CD14-positive monocyte (primary cell): Measurements from ENCODE around the gene ZNF414. TPM values are rescaled to one million over a fixed set of nuclear protein-coding genes. Genes with fewer than 3 reads are reported as not detected.

ENCODE experiments used
- DNase-seq, 3 donors: peaks; one replicate each; pipeline ENCODE4 v3.0.0-alpha.2; 2011 to 2022
- H2AFZ ChIP-seq: 2 replicates; pipeline ENCODE4 v1.6.0; 2012; ENCODE audit warnings: mild to moderate bottlenecking, low read depth, low read length, inconsistent platforms; ENCODE audit not compliant: insufficient read depth, poor library complexity, severe bottlenecking
- H3K27ac ChIP-seq, 2 donors: 1 replicate in 1 of 2; 2 replicates in 1 of 2; pipeline ENCODE4 v1.5.1; 2012 to 2013; ENCODE audit warnings: low read length in 2 of 2, control low read depth in 1 of 2, inconsistent platforms in 1 of 2, low read depth in 1 of 2, mild to moderate bottlenecking in 1 of 2
- H3K27me3 ChIP-seq, 2 donors: one replicate each; pipeline versions ENCODE4 v1.6.0 to v1.6.1; 2011 to 2013; ENCODE audit warnings: low read length in 2 of 2; ENCODE audit not compliant: control insufficient read depth in 2 of 2, insufficient read depth in 2 of 2
- H3K36me3 ChIP-seq, 2 donors: replicated peaks in 1 of 2; 1 replicate in 1 of 2; 2 replicates in 1 of 2; pipeline versions ENCODE4 v1.5.1 to v1.6.1; 2012 to 2013; ENCODE audit warnings: low read length in 2 of 2, control low read depth in 1 of 2, inconsistent platforms in 1 of 2, mild to moderate bottlenecking in 1 of 2; ENCODE audit not compliant: insufficient read depth in 2 of 2, control insufficient read depth in 1 of 2
- H3K4me1 ChIP-seq, 2 donors: 1 replicate in 1 of 2; 2 replicates in 1 of 2; pipeline versions ENCODE4 v1.5.1 to v1.6.1; 2012 to 2013; ENCODE audit warnings: low read length in 2 of 2, control low read depth in 1 of 2, inconsistent platforms in 1 of 2, mild to moderate bottlenecking in 1 of 2, moderate library complexity in 1 of 2; ENCODE audit not compliant: insufficient read depth in 2 of 2, control insufficient read depth in 1 of 2
- H3K4me2 ChIP-seq: replicated peaks from 2 replicates; pipeline ENCODE3; 2012; ENCODE audit warnings: low read length, moderate library complexity, mild to moderate bottlenecking; ENCODE audit not compliant: poor library complexity, severe bottlenecking; ENCODE audit errors: extremely low read depth
- H3K4me3 ChIP-seq, 3 experiments: fragments of 200-600 bp in 1 of 3; sonication (generic) in 1 of 3; replicated peaks in 1 of 3; 1 replicate in 2 of 3; 2 replicates in 1 of 3; pipeline ENCODE4 v1.5.1; 2011 to 2013; ENCODE audit warnings: low read length in 3 of 3, mild to moderate bottlenecking in 3 of 3, control low read depth in 2 of 3, low read depth in 2 of 3, inconsistent platforms in 1 of 3, moderate library complexity in 1 of 3
- H3K79me2 ChIP-seq: 2 replicates; pipeline ENCODE4 v1.6.0; 2012; ENCODE audit warnings: mild to moderate bottlenecking, control low read depth, inconsistent platforms, low read length, moderate library complexity; ENCODE audit not compliant: insufficient read depth
- H3K9ac ChIP-seq: 2 replicates; pipeline ENCODE4 v1.6.0; 2017; ENCODE audit warnings: low read length, mild to moderate bottlenecking; ENCODE audit not compliant: insufficient read depth, poor library complexity, severe bottlenecking
- H3K9me3 ChIP-seq, 2 donors: replicated peaks in 1 of 2; 1 replicate in 1 of 2; 2 replicates in 1 of 2; pipeline versions ENCODE4 v1.5.1 to v1.6.1; 2012 to 2013; ENCODE audit warnings: low read length in 2 of 2, control low read depth in 1 of 2; ENCODE audit not compliant: control insufficient read depth in 1 of 2, insufficient read depth in 1 of 2
- H4K20me1 ChIP-seq: 2 replicates; pipeline ENCODE4 v1.6.0; 2012; ENCODE audit warnings: mild to moderate bottlenecking, low read length, control low read depth, moderate library complexity; ENCODE audit not compliant: insufficient read depth
- H3K27ac Mint-ChIP-seq, 7 donors: one replicate each; pipeline ENCODE4 v1.8.0; 2020; ENCODE audit warnings: mild to moderate bottlenecking in 7 of 7, mixed read lengths in 7 of 7, moderate library complexity in 6 of 7, inconsistent platforms in 2 of 7
- H3K27me3 Mint-ChIP-seq, 3 donors: one replicate each; pipeline ENCODE4 v1.8.0; 2021 to 2022; ENCODE audit warnings: low read depth in 3 of 3, mild to moderate bottlenecking in 3 of 3, mixed read lengths in 3 of 3, moderate library complexity in 3 of 3, inconsistent platforms in 1 of 3
- H3K36me3 Mint-ChIP-seq, 2 donors: one replicate each; pipeline ENCODE4 v1.8.0; 2020; ENCODE audit warnings: mixed read lengths in 2 of 2, inconsistent platforms in 1 of 2, mild to moderate bottlenecking in 1 of 2
- H3K4me1 Mint-ChIP-seq: one replicate; pipeline ENCODE4 v1.8.0; 2020; ENCODE audit warnings: mild to moderate bottlenecking, mixed read lengths
- H3K4me3 Mint-ChIP-seq, 2 donors: one replicate each; pipeline ENCODE4 v1.8.0; 2020; ENCODE audit warnings: mild to moderate bottlenecking in 2 of 2, mixed read lengths in 2 of 2, moderate library complexity in 1 of 2
- H3K9me3 Mint-ChIP-seq, 7 donors: one replicate each; pipeline ENCODE4 v1.8.0; 2020 to 2022; ENCODE audit warnings: mixed read lengths in 7 of 7, mild to moderate bottlenecking in 6 of 7, moderate library complexity in 6 of 7, inconsistent platforms in 2 of 7
- CTCF ChIP-seq: fragments of 200-600 bp; IDR thresholded peaks from one replicate; pipeline ENCODE4 v1.8.0; 2022; ENCODE audit warnings: antibody characterized with exemption, mild to moderate bottlenecking
- WGBS: methylation state at CpG from one replicate; pipeline ENCODE4 v1.1.5; 2013; ENCODE audit warnings: missing lambda C conversion rate; ENCODE audit not compliant: insufficient coverage; 5-methylcytosine and 5-hydroxymethylcytosine counted together
- intact Hi-C, 2 donors: fragments of 100-400 bp; cut with micrococcal nuclease; formaldehyde crosslinking; loops; one replicate each; pipeline versions ENCODE4 v1.15.0 to v1.15.1; 2023
- polyA plus RNA-seq, 3 donors: library from polyadenylated mRNA; depleted of rRNA in 1 of 3; unstranded in 2 of 3; stranded (reverse) in 1 of 3; fragments of 300-500 nt in 2 of 3; fragments of >200 nt in 1 of 3; fragmentation: Illumina TruSeq in 2 of 3; gene quantifications; 1 replicate in 2 of 3; 2 replicates in 1 of 3; pipeline ENCODE4 v1.2.3, GENCODE V29; 2012 to 2021

Gene ZNF414
- polyA plus RNA-seq, 3 donors, result 4.1 to 21.1 (median 4.7) TPM

DNA sequence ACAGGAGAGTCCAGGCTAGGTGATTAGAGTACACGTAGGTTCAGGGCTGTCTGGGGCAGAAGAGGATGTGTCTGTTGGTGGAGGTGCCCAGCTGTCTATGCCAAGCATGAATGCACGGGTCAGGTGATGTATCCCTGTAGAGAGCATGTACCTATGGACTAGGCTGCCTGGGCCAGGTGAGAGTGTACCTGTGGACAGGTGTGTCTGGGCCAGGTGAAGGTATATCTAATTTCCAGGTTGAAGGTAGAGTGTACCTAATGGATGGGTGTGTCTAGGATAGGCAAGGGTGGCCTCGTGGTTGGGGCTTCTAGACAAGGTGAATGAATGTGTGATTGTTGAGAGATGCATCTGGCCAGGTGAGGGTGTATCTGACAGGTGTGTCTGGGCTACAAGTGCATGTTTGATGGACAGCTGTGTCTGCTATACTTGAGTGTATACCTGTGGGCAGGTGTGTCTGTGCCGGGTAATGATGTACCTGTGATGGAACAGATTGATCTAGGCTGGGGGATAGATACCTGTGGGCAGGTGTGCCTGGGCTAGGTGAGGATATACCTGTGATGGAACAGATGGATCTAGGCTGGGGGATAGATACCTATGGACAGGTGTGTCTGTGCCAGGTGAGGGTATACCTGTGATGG is 15.5 kb upstream of the ZNF414 start:
- Mint-ChIP-seq H3K27me3 (peaks cover 0 to 10% (median 0%) of the 10 kb centered on the region in 3 donors), H3K27ac (peak overlapping the region in 5 of 7 donors; percentile 35 to 87 (median 81)), H3K36me3 (peaks cover 60 to 78% of the 10 kb centered on the region in 2 donors), H3K9me3 (peaks cover 0 to 6% (median 2%) of the 10 kb centered on the region in 7 donors), H3K4me1 (peaks cover 14% of the 10 kb centered on the region), H3K4me3 (no peak overlapping the region)
- Histone ChIP-seq H3K4me1 (no peaks in the 10 kb centered on the region), H3K9me3 (no peaks in the 10 kb centered on the region), H3K9ac (no peak overlapping the region), H3K4me3 (no peak overlapping the region), H3K79me2 (peaks cover 61% of the 10 kb centered on the region), H2AFZ (no peak overlapping the region), H3K4me2 (no peak overlapping the region), H3K27me3 (no peaks in the 10 kb centered on the region), H3K36me3 (peaks cover 94 to 100% of the 10 kb centered on the region in 2 donors), H4K20me1 (peaks cover 100% of the 10 kb centered on the region), H3K27ac (peak overlapping the region in 1 of 2 donors; percentile 51)
- no peak for TF ChIP-seq CTCF
- intact Hi-C loops, result no loop called here
- 96% methylated on average over 4 of the region's 4 CpGs for WGBS
- DNase-seq, result peak in 1 of 3 donors; percentile 1

GRCh38 chr19:8528500-8528899 is 14.5 kb upstream of the ZNF414 start:
- no peak overlapping the region for H3K9ac ChIP-seq
- H4K20me1 ChIP-seq, result peaks cover 100% of the 10 kb centered on the region
- peaks cover 97 to 100% of the 10 kb centered on the region in 2 donors for H3K36me3 ChIP-seq
- Mint-ChIP-seq H3K27ac (peak overlapping the region in 5 of 7 donors; percentile 20 to 87 (median 76)), H3K27me3 (peaks cover 0 to 10% (median 0%) of the 10 kb centered on the region in 3 donors), H3K4me3 (no peak overlapping the region), H3K4me1 (peaks cover 14% of the 10 kb centered on the region), H3K36me3 (peaks cover 58 to 68% of the 10 kb centered on the region in 2 donors), H3K9me3 (peaks cover 0 to 6% (median 2%) of the 10 kb centered on the region in 7 donors)
- H3K27ac ChIP-seq, result peak overlapping the region in 1 of 2 donors; percentile 51
- no peaks in the 10 kb centered on the region for H3K27me3 ChIP-seq
- no peak overlapping the region for H2AFZ ChIP-seq
- 90% methylated on average over 3 of the region's 4 CpGs for WGBS
- H3K4me1 ChIP-seq, result no peaks in the 10 kb centered on the region
- H3K4me3 ChIP-seq, result no peak overlapping the region
- TF ChIP-seq CTCF, result no peak
- H3K4me2 ChIP-seq, result no peak overlapping the region
- peak in 1 of 3 donors; percentile 1 for DNase-seq
- intact Hi-C loops, result no loop called here
- H3K9me3 ChIP-seq, result no peaks in the 10 kb centered on the region
- H3K79me2 ChIP-seq, result peaks cover 60% of the 10 kb centered on the region
